Gastroesophageal sphincter (tissue), 3 donors: ENCODE data around the gene RFTN1.

ENCODE experiments used
- CTCF ChIP-seq, 4 experiments: fragments of 200-600 bp in 2 of 4; fragments of 450-650 bp in 2 of 4; sonication (generic) in 1 of 4; IDR thresholded peaks; one replicate each; pipeline ENCODE4 v1.5.1; 2017 to 2019; ENCODE audit warnings: antibody characterized with exemption in 4 of 4, mild to moderate bottlenecking in 2 of 4, moderate library complexity in 2 of 4
- EP300 ChIP-seq: sonication (generic); formaldehyde crosslinking; IDR thresholded peaks from one replicate; pipeline ENCODE4 v1.6.1; 2017; ENCODE audit warnings: antibody characterized with exemption, mild to moderate bottlenecking
- POLR2AphosphoS5 ChIP-seq: sonication (generic); formaldehyde crosslinking; IDR thresholded peaks from one replicate; pipeline ENCODE4 v1.6.1; 2017; ENCODE audit warnings: antibody characterized with exemption

GRCh38 chr3:16404349-16404895, 109.1 kb downstream of the RFTN1 start:
- TF ChIP-seq CTCF (IDR thresholded peaks at IDR 0.05) (no peak), POLR2AphosphoS5 (no peak), EP300 (no peak)
